OCI-LY7 (cell line): ENCODE results near the gene ZFHX3. TPM values are rescaled to one million over a fixed set of nuclear protein-coding genes. Genes with fewer than 3 reads are reported as not detected.

Experiments used
- BruUV-seq: library from RNA; stranded (reverse); fragments of 400-500 nt; replicated peaks from 2 replicates; lab custom pipeline; 2021; lab: Mats Ljungman, UMichigan
- CTCF ChIA-PET: fragments of 300-600 bp; sonication (Branson Sonifier 250); formaldehyde crosslinking; loops from one replicate; lab custom pipeline; 2022; ENCODE audit warnings: antibody characterized with exemption; ENCODE audit not compliant: unreplicated experiment; lab: Charles Lee
- POLR2A ChIA-PET: fragments of 300-600 bp; sonication (Branson Sonifier 250); formaldehyde crosslinking; loops from one replicate; lab custom pipeline; 2022; ENCODE audit warnings: antibody characterized with exemption; lab: Charles Lee
- DNase-seq: peaks from one replicate; pipeline ENCODE4 v3.0.0-alpha.2; 2015; ENCODE audit warnings: low spot score
- H2AFZ ChIP-seq: fragments of 200-600 bp; sonication (generic), shearing (Covaris generic); 2 replicates; pipeline ENCODE4 v1.6.1; 2014; ENCODE audit warnings: mild to moderate bottlenecking, antibody characterized with exemption, low read length, moderate library complexity
- H3K27ac ChIP-seq: fragments of 200-600 bp; sonication (generic); 2 replicates; pipeline ENCODE4 v1.5.1; 2014; ENCODE audit warnings: mixed run types, low read depth, mild to moderate bottlenecking, moderate library complexity, low read length, inconsistent platforms; ENCODE audit not compliant: poor library complexity, severe bottlenecking
- H3K36me3 ChIP-seq: fragments of 200-600 bp; sonication (generic); 2 replicates; pipeline ENCODE4 v1.6.1; 2014; ENCODE audit warnings: mild to moderate bottlenecking, antibody characterized with exemption, low read length, moderate library complexity, mixed read lengths; ENCODE audit not compliant: insufficient read depth
- H3K4me1 ChIP-seq: fragments of 200-600 bp; sonication (generic); 2 replicates; pipeline ENCODE4 v1.5.1; 2014; ENCODE audit warnings: mild to moderate bottlenecking, low read length; ENCODE audit not compliant: insufficient read depth, poor library complexity, severe bottlenecking
- H3K4me2 ChIP-seq: fragments of 200-600 bp; sonication (generic); 2 replicates; pipeline ENCODE4 v1.6.1; 2014; ENCODE audit warnings: mild to moderate bottlenecking, low read length
- H3K4me3 ChIP-seq: fragments of 200-600 bp; sonication (generic); 2 replicates; pipeline ENCODE4 v1.5.1; 2014; ENCODE audit warnings: mild to moderate bottlenecking, low read depth, low read length; ENCODE audit not compliant: poor library complexity, severe bottlenecking
- H3K79me2 ChIP-seq: fragments of 200-600 bp; sonication (generic); 2 replicates; pipeline ENCODE4 v1.6.1; 2016; ENCODE audit warnings: low read depth, mild to moderate bottlenecking, low read length, moderate library complexity, mixed read lengths; ENCODE audit not compliant: insufficient read depth
- H3K9me2 ChIP-seq: fragments of 200-600 bp; sonication (generic); 2 replicates; pipeline ENCODE4 v1.6.1; 2016; ENCODE audit warnings: mild to moderate bottlenecking, low read length, mixed read lengths; ENCODE audit not compliant: insufficient read depth
- H3K9me3 ChIP-seq: fragments of 200-600 bp; sonication (generic); 2 replicates; pipeline ENCODE4 v1.6.1; 2014; ENCODE audit warnings: mild to moderate bottlenecking, mixed run types, low read length, mixed read lengths
- H4K20me1 ChIP-seq: fragments of 200-600 bp; sonication (generic); 2 replicates; pipeline ENCODE4 v1.6.1; 2014; ENCODE audit warnings: mild to moderate bottlenecking, antibody characterized with exemption, low read length, moderate library complexity, mixed read lengths; ENCODE audit not compliant: insufficient read depth
- CTCF ChIP-seq: fragments of 200-600 bp; sonication (generic); conservative IDR thresholded peaks from 2 replicates; pipeline ENCODE4 v1.5.1; 2014; ENCODE audit warnings: mild to moderate bottlenecking, antibody characterized with exemption, low read length, moderate library complexity, mixed read lengths
- EZH2phosphoT487 ChIP-seq: fragments of 200-600 bp; sonication (generic); IDR thresholded peaks from 2 replicates; pipeline ENCODE4 v1.6.1; 2018; ENCODE audit warnings: low read depth, borderline replicate concordance, mild to moderate bottlenecking, mixed run types, antibody characterized with exemption, low read length, moderate library complexity, mixed read lengths
- intact Hi-C: fragments of 100-400 bp; cut with micrococcal nuclease; formaldehyde crosslinking; loops from one replicate; pipeline ENCODE4 v1.10.0; 2022; ENCODE audit not compliant: unreplicated experiment
- total RNA-seq, 2 experiments: library from RNA; depleted of rRNA in 1 of 2; stranded (reverse); fragments of >200 nt in 1 of 2; shearing (Covaris generic) in 1 of 2; gene quantifications; 2 replicates each; pipeline ENCODE4 v1.2.3, GENCODE V29; 2014 to 2022

The ZFHX3 gene
- total RNA-seq, 2 experiments from 2014 or later = 1.3 to 6.2 TPM

GRCh38 chr16:73068541-73069401 is 20.8 kb upstream of the ZFHX3 start:
- no TSS peak for BruUV-seq
- Histone ChIP-seq H3K9me2 (no peaks in the 10 kb centered on the region), H2AFZ (no peak overlapping the region), H3K36me3 (no peaks in the 10 kb centered on the region), H3K27ac (no peak overlapping the region), H3K4me3 (no peak overlapping the region), H3K4me1 (no peaks in the 10 kb centered on the region), H3K79me2 (no peaks in the 10 kb centered on the region), H4K20me1 (no peaks in the 10 kb centered on the region), H3K9me3 (no peaks in the 10 kb centered on the region), H3K4me2 (no peak overlapping the region)
- ChIA-PET CTCF (no interaction called here), POLR2A (interaction anchor here (0.6 kb wide), 1 partner anchor 66 kb away, joined by 4 read pairs; no protein-coding TSS in a partner anchor)
- DNase-seq = no peak
- TF ChIP-seq EZH2phosphoT487 = no peak
- TF ChIP-seq CTCF = no peak
- intact Hi-C loops = no loop called here

GRCh38 chr16:73067671-73068540 is 20.0 kb upstream of the ZFHX3 start:
- Histone ChIP-seq H3K9me3 (no peaks in the 10 kb centered on the region), H3K4me2 (no peak overlapping the region), H3K36me3 (no peaks in the 10 kb centered on the region), H3K79me2 (no peaks in the 10 kb centered on the region), H3K27ac (no peak overlapping the region), H4K20me1 (no peaks in the 10 kb centered on the region), H3K4me1 (no peaks in the 10 kb centered on the region), H3K9me2 (no peaks in the 10 kb centered on the region), H3K4me3 (no peak overlapping the region), H2AFZ (no peak overlapping the region)
- intact Hi-C loops = no loop called here
- TF ChIP-seq EZH2phosphoT487 (no peak), CTCF (no peak)
- BruUV-seq = no TSS peak
- ChIA-PET CTCF (no interaction called here), POLR2A (interaction anchor here (0.6 kb wide), 1 partner anchor 9 kb away, joined by 4 read pairs; no protein-coding TSS in a partner anchor)
- DNase-seq = no peak
